ENCODE measurements around the gene PCID2. TPM values are rescaled to one million over a fixed set of nuclear protein-coding genes. Genes with fewer than 3 reads are reported as not detected.

PCID2 gene
- total RNA-seq, 1 experiment from 2014 or later, result 64.6 TPM

GRCh38 chr13:113207890-113208420 is 514 bp downstream of the PCID2 start:
- Histone ChIP-seq H3K9me3 (replicated peaks) (no peaks in the 10 kb centered on the region), H3K27me3 (no peaks in the 10 kb centered on the region), H3K27ac (peak overlapping the region; percentile 94), H3K4me1 (peaks cover 7% of the 10 kb centered on the region; the same call in 1 of the 2 replicates), H3K36me3 (peaks cover 8% of the 10 kb centered on the region), H3K4me3 (peak overlapping the region; percentile 91)
- peak; percentile 35 to 54 for DNase-seq

- Histone ChIP-seq H3K36me3 (peaks cover 8% of the 10 kb centered on the region), H3K27ac (no peak overlapping the region; the same call in 1 of the 2 replicates), H3K9me3 (replicated peaks) (no peaks in the 10 kb centered on the region), H3K27me3 (no peaks in the 10 kb centered on the region), H3K4me1 (peaks cover 7% of the 10 kb centered on the region; the same call in 1 of the 2 replicates), H3K4me3 (peak overlapping the region; percentile 91)
- DNase-seq, result no peak
Measured at GRCh38 chr13:113207460-113207859, 1.0 kb downstream of the PCID2 start.

GRCh38 chr13:113205428-113205931 is 3.0 kb downstream of the PCID2 start:
- DNase-seq, result no peak
- Histone ChIP-seq H3K36me3 (0 out of 2 replicates have a peak, but pooled peaks cover 2% of the 10 kb centered on the region), H3K27ac (no peak overlapping the region)

DNA sequence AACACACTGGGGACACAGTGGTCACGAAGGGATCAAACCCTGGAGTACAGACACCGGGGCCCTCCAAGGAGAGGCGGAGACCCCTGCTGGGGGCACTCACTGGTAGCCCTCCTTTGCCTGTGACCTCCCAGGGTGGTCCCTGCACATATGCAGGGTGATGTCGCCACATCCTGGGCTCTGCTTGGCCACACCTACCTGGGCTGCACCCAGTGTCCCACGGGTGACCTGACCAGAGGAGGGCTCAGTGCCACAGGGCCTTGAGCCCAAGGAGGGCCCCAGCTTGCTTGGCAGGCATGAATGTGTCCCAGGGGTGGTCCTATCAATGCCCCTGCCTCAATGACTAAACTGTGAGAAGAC is 4.1 kb downstream of the PCID2 start:
- Histone ChIP-seq H3K4me3 (no peak overlapping the region), H3K36me3 (0 out of 2 replicates have a peak, but pooled peaks cover 9% of the 10 kb centered on the region), H3K27ac (no peak overlapping the region), H3K9me3 (replicated peaks) (no peaks in the 10 kb centered on the region), H3K27me3 (no peaks in the 10 kb centered on the region), H3K4me1 (peaks cover 7% of the 10 kb centered on the region; the same call in 1 of the 2 replicates)
- no peak for DNase-seq

More at GRCh38 chr13:113205428-113205931, 3.0 kb downstream of the PCID2 start:
- Histone ChIP-seq H3K27me3 (no peaks in the 10 kb centered on the region), H3K4me1 (peaks cover 7% of the 10 kb centered on the region; the same call in 1 of the 2 replicates), H3K9me3 (replicated peaks) (no peaks in the 10 kb centered on the region), H3K4me3 (no peak overlapping the region)

- Histone ChIP-seq H3K9me3 (replicated peaks) (no peaks in the 10 kb centered on the region), H3K4me3 (no peak overlapping the region), H3K4me1 (peaks cover 7% of the 10 kb centered on the region; the same call in 1 of the 2 replicates), H3K27me3 (no peaks in the 10 kb centered on the region), H3K36me3 (peaks cover 14% of the 10 kb centered on the region; the same call in 1 of the 2 replicates), H3K27ac (no peak overlapping the region)
- DNase-seq, result no peak
Measured at GRCh38 chr13:113203507-113204377, 4.7 kb downstream of the PCID2 start.

DNA sequence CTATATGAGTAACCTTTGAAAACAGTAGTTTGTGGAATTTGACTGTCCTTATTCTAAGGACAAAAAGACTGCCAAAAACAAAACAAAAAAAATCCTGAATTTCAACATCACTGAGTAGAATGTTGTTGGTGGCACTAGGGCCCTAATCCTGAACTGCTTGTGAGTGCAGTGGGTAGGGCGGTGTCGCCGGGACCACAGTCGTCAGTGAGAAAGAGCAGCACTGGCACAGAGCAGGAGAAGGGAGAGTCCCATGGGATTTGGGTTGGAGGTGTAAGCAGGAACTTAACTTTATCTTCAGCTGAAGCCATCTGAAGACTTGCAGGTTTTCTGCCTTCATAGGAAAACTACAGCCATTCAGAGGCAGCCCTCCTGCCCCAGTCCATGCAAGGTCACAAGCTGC is 5.6 kb downstream of the PCID2 start:
- Histone ChIP-seq H3K9me3 (replicated peaks) (no peaks in the 10 kb centered on the region), H3K27me3 (no peaks in the 10 kb centered on the region)

GRCh38 chr13:113201815-113202214 is 6.7 kb downstream of the PCID2 start:
- no peak overlapping the region for H3K27ac ChIP-seq
- DNase-seq, result no peak
- no peak overlapping the region for H3K4me3 ChIP-seq
- H3K36me3 ChIP-seq, result peaks cover 22% of the 10 kb centered on the region
- no peaks in the 10 kb centered on the region for H3K9me3 ChIP-seq (replicated peaks)
- H3K27me3 ChIP-seq, result no peaks in the 10 kb centered on the region
- H3K4me1 ChIP-seq, result no peaks in the 10 kb centered on the region

More for the DNA sequence above, 5.6 kb downstream of the PCID2 start:
- Histone ChIP-seq H3K36me3 (peaks cover 16% of the 10 kb centered on the region; the same call in 1 of the 2 replicates), H3K4me1 (peaks cover 7% of the 10 kb centered on the region; the same call in 1 of the 2 replicates), H3K27ac (no peak overlapping the region), H3K4me3 (no peak overlapping the region)
- DNase-seq, result no peak

GRCh38 chr13:113196970-113197737 is 11.3 kb downstream of the PCID2 start:
- Histone ChIP-seq H3K27ac (no peak overlapping the region), H3K36me3 (peaks cover 47% of the 10 kb centered on the region), H3K27me3 (no peaks in the 10 kb centered on the region), H3K9me3 (replicated peaks) (no peaks in the 10 kb centered on the region), H3K4me1 (no peaks in the 10 kb centered on the region), H3K4me3 (no peak overlapping the region)
- DNase-seq, result no peak

DNA sequence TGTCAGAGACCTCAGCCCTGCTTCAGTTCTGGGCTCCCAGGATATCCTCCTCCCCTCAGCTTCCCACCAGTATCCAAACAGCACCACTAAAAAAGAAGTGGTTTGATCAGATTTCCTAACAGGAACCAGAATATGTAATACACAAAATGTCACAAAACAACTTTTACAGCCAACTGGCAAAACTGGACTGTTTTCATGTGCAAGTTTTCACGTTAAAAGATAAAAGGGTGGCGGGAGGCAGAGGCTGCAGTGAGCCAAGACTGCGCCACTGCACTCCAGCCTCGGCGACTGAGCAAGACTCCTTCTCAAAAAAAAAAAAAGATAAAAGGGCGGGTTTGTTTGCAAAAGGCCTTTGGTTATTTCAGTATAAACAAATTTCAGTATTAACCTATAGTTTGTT is 13.1 kb downstream of the PCID2 start:
- Histone ChIP-seq H3K27me3 (no peaks in the 10 kb centered on the region), H3K9me3 (replicated peaks) (no peaks in the 10 kb centered on the region), H3K4me3 (no peak overlapping the region), H3K27ac (no peak overlapping the region), H3K4me1 (no peaks in the 10 kb centered on the region), H3K36me3 (peaks cover 50% of the 10 kb centered on the region)
- DNase-seq, result no peak

GRCh38 chr13:113192902-113193301 is 15.6 kb downstream of the PCID2 start:
- Histone ChIP-seq H3K27ac (no peak overlapping the region), H3K4me3 (no peak overlapping the region), H3K4me1 (peaks cover 4% of the 10 kb centered on the region), H3K27me3 (no peaks in the 10 kb centered on the region), H3K36me3 (peaks cover 41% of the 10 kb centered on the region), H3K9me3 (replicated peaks) (no peaks in the 10 kb centered on the region)
- DNase-seq, result no peak

- peaks cover 10% of the 10 kb centered on the region for H3K4me1 ChIP-seq
- H3K9me3 ChIP-seq (replicated peaks), result no peaks in the 10 kb centered on the region
- H3K36me3 ChIP-seq, result peaks cover 37% of the 10 kb centered on the region
- H3K4me3 ChIP-seq, result no peak overlapping the region
- H3K27me3 ChIP-seq, result no peaks in the 10 kb centered on the region
- DNase-seq, result no peak
- H3K27ac ChIP-seq, result no peak overlapping the region
Measured at GRCh38 chr13:113192279-113192678, 16.2 kb downstream of the PCID2 start.

- Histone ChIP-seq H3K4me1 (peaks cover 22% of the 10 kb centered on the region), H3K36me3 (peaks cover 21% of the 10 kb centered on the region), H3K27ac (no peak overlapping the region), H3K4me3 (no peak overlapping the region), H3K27me3 (no peaks in the 10 kb centered on the region), H3K9me3 (replicated peaks) (no peaks in the 10 kb centered on the region)
- DNase-seq, result no peak
Measured at GRCh38 chr13:113190181-113190580, 18.3 kb downstream of the PCID2 start.

DNA sequence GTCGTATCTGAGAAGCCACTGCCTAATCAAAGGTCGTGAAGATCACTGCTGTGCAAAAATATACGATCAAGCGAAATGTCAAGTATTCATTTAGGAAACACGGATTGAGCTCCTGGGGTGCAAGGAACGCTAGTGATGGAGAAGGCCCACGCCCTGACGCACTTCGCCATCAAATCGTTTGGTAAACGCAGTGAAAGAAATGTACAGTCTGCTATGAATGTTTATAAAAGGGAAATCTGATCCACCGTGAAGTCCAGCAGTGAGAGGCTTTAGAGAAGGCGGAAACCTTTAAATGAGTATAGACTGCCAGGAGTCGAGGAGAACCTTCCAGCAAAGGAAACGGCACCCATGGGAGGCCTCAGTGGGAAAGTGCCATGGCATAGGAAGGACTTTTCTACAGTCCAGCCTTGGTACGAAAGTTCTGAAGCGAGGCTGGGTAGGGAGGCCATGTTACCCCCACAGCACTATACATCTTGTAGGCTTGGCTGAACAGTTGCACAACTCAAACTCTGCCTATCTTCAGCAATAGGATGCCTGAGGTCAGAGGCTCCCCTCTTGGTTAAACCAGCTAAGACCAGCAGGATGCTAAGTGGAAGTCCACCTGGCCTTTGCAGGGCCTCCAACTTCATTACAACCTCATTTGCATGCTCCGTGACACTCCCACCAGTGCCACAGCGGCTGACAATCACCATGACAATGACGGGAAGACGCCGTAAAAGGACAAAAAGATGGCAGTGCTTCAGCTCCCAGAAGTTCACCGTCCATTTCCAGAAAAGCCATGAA is 20.4 kb downstream of the PCID2 start:
- Histone ChIP-seq H3K4me3 (no peak overlapping the region), H3K27ac (peak overlapping the region; percentile 49), H3K27me3 (no peaks in the 10 kb centered on the region), H3K36me3 (peaks cover 29% of the 10 kb centered on the region), H3K4me1 (peaks cover 23% of the 10 kb centered on the region), H3K9me3 (replicated peaks) (no peaks in the 10 kb centered on the region)
- DNase-seq, result peak in 1 of 2 experiments; percentile 17

DNA sequence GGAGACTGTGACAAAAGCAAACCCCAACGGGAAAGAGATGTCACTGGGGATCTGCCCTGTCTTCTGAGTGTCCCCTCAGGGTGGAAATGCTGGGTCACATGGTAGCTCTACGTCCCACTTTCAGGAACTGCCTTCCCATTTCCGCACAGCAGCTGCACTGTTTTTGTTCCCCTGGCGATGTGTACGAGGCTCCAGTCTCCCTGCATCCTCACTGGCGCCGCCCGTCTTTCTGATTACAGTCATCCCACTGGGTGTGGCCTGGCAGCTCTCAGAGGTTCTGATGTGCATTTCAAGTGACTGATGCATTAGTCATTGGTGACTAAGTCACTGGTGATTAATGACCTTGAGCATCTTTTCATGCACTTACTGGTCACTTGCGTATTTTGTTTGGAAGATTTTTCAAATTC is 21.2 kb downstream of the PCID2 start:
- H3K9me3 ChIP-seq (replicated peaks), result no peaks in the 10 kb centered on the region
- H3K27ac ChIP-seq, result peak overlapping the region; percentile 49
- H3K36me3 ChIP-seq, result peaks cover 27% of the 10 kb centered on the region
- no peak overlapping the region for H3K4me3 ChIP-seq
- no peaks in the 10 kb centered on the region for H3K27me3 ChIP-seq
- H3K4me1 ChIP-seq, result peaks cover 23% of the 10 kb centered on the region
- DNase-seq, result peak; percentile 71 to 81

Measured in SJCRH30 (cell line).